Raji (cell line): Measurements from ENCODE around the gene IGF2.

Experiments used
- POLR2A ChIP-seq: IDR thresholded peaks from 2 replicates; pipeline ENCODE4 v1.6.1; 2011; ENCODE audit warnings: low read depth, low read length, control low read depth; ENCODE audit not compliant: insufficient read depth

Gene IGF2

DNA sequence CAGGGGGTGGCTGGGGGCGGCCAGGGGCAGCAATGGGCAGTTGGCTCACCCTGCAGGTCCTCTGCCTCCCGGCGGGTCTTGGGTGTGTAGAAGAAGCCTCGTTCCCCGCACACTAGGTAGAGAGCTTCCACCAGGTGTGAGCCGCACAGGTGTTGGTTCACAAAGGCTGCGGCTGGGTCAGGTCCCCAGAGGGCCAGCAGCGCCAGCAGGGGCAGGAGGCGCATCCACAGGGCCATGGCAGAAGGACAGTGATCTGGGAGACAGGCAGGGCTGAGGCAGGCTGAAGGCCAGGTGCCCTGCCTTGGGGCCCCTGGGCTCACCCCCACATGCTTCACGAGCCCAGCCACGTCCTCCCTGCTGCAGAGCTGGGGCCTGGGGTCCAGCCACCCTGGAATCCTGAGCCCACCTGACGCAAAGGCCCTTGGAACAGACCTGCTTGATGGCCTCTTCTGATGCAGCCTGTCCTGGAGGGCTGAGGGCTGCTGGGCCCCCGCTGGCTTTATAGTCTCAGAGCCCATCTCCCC, 21.6 kb upstream of the IGF2 start, which contains the start of gene INS:
Gene INS (minus strand): TSS at position 474 of the 524 bp plus-strand sequence. CDS start 238 bp downstream, at position 236.
- no peak for TF ChIP-seq POLR2A

DNA sequence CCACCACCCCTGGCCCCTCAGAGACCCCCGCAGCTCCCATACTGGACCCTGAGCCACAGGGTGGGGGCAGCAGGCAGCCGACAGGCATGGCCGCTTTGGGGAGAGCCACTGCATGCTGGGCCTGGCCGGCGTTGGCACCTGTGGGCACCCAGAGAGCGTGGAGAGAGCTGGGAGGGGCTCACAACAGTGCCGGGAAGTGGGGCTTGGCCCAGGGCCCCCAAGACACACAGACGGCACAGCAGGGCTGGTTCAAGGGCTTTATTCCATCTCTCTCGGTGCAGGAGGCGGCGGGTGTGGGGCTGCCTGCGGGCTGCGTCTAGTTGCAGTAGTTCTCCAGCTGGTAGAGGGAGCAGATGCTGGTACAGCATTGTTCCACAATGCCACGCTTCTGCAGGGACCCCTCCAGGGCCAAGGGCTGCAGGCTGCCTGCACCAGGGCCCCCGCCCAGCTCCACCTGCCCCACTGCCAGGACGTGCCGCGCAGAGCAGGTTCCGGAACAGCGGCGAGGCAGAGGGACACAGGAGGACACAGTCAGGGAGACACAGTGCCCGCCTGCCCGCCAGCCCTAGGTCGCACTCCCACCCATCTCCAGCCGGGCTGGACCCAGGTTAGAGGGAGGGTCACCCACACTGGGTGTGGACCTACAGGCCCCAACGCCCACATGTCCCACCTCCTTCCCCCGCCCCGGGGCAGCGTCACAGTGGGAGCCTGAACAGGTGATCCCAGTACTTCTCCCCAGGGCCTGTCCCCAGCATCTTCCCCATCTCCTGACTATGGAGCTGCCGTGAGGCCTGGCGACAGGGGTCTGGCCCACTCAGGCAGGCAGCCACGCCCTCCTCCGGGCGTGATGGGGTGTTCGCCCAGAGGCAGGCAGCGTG, 20.6 kb upstream of the IGF2 start:
- no peak for TF ChIP-seq POLR2A

GRCh38 chr11:2158966-2159365, 19.8 kb upstream of the IGF2 start:
- TF ChIP-seq POLR2A: no peak

DNA sequence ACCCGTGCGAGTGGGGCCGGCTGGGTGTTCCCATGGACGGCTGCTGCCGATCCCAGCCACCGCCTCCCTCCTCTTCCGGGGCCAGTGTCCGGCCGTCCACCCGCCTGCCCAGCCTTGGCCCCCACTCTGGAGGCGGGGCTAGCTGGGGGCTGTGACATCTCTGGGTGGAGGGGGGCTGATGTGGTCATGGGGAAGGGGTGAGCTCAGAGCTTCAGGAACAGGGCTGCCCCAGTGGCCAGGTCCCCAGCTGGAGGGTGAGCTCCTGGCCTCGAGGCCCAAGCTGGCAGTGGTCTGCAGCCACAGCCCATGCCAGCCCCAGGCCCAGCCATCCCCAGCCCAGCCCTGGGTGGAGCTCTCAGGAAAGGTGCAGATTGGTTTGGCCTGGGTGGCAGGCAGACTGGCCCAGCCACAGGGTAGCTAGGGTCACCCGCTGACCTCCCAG, 19.1 kb upstream of the IGF2 start:
- TF ChIP-seq POLR2A: no peak

GRCh38 chr11:2157294-2158040, 18.3 kb upstream of the IGF2 start:
- no peak for TF ChIP-seq POLR2A

DNA sequence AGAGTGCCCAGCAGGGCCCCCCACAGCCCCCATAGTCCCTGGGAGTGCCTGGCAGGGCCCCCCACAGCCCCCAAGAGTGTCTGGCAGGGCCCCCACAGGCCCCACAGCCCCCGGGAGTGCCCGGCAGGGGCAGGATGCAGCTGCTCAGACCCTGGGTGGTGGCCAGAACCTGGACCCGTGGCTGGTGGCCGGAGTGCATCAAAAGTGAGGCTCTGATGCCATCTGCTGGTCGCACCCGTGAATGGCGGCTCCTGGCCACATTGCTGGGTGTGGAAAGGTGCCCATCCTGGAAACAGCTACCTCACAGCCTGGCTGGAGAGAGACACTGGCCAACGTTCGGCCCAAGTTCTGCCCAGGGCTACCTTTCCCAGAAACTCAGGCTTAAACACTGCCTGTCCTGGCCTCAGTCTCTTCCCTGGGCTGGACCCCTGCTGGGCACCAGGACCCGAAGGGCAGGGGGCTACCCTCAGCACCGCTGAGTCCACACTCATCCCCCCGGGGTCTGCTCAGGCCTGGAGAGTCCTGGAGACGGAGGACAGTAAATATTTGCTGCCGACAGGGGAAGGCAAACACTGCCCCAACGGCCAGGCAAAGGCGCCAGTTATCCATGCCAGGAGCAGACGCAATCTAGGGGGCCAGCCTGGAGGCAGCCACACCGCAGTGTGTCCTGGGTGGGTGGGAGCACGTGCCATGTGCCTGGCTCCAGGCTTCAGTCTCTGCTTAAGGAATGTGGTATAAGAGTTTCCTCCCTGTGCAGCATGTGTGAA, 17.4 kb upstream of the IGF2 start:
- TF ChIP-seq POLR2A: no peak

- TF ChIP-seq POLR2A: no peak
Measured at GRCh38 chr11:2155511-2155910, 16.3 kb upstream of the IGF2 start.

GRCh38 chr11:2154889-2155288, 15.7 kb upstream of the IGF2 start:
- TF ChIP-seq POLR2A: no peak

DNA sequence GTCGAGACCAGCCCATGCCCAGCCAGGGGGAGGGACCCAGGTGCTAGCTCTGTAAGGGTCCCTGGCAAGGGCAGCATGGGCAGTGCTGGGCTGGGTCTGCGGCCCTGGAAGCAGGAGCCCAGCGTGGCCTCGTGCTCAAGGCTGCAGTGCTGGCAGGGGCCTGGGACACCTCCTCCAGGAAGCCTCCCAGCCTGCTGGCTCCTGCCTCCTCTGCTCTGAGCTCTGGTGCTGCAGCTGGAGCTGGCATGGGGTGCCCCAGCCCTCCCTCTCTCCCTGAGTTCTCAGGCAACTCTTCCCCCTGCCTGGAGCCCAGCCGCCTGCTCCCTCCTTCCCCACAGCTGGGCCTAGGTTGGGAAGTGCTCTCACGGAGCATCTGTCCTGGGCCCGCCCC, 15.0 kb upstream of the IGF2 start:
- no peak for TF ChIP-seq POLR2A

DNA sequence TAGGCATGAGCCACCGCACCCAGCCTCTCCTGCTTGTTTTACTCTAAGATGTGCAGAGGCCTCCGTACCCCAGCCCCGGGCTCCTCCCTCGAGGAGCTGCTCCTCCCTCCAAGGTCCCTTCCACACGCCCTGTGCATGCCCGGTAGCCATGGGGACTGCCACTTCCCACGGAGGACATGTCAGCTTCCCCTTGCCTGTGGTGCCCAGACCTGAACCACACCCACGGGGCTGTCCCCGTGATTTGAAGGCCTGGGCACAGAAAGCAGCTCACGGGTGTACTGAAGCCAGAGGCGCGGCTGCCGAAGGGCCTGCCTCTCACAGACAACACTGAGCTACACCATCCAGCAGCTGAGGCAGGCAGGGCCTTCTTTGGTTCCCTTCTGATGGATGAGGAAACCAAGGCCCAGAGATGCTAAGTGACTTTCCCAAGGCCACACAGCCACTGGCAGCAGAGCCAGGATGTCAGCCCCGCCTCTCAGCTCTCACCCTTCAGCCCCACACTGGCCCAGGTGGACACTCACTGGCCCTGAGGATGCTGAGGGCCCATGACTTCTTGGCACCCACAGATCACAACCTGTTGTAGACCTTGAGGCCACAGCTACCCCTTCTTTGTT, 14.5 kb upstream of the IGF2 start:
- no peak for TF ChIP-seq POLR2A

GRCh38 chr11:2151500-2152257, 12.5 kb upstream of the IGF2 start:
- no peak for TF ChIP-seq POLR2A

DNA sequence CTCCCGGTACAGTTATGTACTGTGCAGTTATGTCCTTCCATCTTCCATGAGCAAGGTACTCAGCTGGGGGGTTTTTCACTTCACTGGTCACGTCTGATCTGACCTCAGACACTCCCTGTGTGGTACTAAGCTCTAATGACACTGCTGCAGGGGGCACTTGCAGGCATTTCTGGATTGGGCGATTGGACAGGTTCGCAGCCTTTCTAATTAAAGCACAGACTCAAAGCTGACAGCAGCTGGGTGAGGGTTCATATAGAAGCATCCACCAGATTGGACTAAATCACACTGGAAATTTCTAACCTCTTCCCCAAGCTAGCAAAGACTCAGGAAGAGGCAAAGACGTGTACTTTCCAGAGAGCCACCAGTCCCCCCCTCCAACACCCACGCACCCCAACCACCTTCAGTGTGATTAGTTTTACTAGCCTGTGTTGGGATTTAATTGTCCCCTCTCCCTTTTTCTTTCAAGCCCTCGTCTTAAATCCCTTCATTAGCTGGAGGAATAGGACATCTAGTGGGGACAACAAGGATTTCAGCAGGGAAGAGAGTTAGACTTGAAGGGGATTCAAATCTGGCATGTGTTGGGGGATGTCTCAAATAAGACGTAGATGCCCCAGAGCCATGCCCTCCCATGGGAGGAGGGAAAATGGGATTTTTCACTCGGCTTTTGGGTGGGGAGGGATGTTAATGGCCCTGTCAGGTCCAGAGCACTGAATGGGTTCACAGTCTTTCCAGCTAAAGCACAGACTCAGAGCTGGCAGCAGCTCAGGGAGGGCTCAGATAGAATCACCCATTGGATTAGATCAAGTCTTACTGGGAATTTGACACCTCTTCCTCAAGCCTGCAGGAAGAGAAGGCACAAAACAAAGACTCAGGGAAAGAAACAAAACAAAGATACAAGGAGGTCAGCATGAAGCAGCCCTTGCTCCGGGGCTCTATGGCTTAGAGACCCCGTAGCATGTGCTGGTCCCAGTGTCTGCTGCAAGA, 11.0 kb upstream of the IGF2 start:
- TF ChIP-seq POLR2A: no peak

- TF ChIP-seq POLR2A: no peak
Measured at GRCh38 chr11:2149460-2149859, 10.3 kb upstream of the IGF2 start.

GRCh38 chr11:2148595-2148994, 9.4 kb upstream of the IGF2 start:
- no peak for TF ChIP-seq POLR2A
